ENCODE results near the gene OLFM1.
A peak's percentile ranks its signal among the peaks of the same experiment; 100 is the strongest.

Gene OLFM1

DNA sequence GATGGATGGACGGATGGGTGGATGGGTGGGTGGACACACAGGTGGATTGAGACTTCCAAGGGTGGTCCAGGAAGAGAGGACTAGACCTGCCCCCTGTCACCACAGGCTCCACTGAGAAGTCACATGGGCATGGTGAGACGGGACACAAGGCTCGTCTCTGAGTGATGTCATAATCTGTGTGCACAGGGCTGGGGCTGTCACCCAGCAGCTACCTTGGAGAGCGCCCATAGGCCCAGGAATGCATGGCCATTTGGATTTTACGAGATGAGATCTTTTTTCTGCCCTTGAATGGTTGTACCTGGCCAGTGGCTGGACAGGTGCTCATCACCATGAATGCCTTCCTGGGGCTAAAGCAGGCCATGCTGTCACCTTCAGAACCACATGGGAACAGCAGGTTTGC lies 3.1 kb downstream of the OLFM1 start:
- DNase-seq = no peak

DNA sequence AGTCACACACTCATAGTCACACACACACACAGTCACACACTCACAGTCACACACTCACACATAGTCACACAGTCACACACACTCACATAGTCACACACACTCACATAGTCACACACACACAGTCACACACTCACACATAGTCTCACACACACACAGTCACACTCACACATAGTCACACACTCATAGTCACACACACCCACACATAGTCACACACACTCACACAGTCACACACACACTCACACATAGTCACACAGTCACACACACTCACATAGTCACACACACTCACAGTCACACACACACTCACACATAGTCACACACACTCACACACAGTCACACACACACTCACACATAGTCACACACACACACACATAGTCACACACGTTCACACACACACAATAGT lies 4.1 kb downstream of the OLFM1 start:
- DNase-seq = no peak

DNA sequence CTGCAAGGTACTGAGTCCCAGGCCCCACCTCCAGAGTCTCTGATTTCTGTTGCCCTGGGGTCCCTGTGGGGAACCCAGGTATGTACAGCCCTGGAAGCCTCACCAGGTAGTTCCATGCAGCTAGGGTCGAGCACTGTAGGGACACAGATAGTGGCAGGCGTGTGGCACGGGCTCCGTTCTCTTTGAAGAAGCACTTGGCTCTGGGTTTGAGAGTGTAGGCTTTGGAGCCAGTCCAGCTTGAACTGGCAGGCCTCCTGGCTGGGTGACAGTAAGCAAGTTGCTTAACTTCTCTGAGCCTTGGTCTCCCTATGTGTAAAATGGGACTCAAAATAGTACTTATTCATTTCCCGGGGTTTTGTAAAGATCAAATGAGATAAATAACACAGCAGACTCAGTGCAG lies 5.6 kb downstream of the OLFM1 start:
- no peak for DNase-seq

DNA sequence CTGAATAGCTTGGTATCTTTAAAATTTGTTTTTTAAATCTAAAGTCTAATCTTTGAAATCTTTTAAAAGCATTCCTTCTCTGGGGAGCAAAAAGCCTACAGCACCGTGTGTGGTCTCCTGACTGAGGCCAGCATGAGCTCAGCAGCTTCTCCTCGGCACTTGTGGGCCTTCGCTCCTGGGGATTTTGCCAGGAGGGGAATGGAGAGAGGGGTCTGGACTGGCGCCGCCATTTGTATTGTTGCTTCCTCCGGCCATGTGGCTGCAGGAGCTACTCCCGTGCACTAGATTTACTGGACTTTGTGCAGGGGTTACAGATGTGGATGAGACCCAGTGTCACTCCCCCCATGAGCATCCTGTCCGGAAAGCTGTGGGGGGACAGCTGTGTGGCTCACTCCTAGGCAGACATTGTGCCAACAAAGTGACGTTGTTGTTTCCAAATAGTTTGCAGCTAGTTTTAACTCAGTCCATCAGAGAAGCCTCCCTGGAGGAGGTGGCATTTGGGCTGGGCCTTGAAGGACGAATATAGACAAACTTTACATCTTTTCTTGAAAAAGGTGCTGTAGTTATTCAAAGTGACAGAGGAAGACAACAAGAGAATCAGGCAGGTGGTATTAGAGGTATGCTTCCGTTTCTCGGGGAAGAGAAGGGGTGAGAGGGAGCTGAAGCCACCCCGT lies 6.6 kb downstream of the OLFM1 start:
- DNase-seq = no peak

DNA sequence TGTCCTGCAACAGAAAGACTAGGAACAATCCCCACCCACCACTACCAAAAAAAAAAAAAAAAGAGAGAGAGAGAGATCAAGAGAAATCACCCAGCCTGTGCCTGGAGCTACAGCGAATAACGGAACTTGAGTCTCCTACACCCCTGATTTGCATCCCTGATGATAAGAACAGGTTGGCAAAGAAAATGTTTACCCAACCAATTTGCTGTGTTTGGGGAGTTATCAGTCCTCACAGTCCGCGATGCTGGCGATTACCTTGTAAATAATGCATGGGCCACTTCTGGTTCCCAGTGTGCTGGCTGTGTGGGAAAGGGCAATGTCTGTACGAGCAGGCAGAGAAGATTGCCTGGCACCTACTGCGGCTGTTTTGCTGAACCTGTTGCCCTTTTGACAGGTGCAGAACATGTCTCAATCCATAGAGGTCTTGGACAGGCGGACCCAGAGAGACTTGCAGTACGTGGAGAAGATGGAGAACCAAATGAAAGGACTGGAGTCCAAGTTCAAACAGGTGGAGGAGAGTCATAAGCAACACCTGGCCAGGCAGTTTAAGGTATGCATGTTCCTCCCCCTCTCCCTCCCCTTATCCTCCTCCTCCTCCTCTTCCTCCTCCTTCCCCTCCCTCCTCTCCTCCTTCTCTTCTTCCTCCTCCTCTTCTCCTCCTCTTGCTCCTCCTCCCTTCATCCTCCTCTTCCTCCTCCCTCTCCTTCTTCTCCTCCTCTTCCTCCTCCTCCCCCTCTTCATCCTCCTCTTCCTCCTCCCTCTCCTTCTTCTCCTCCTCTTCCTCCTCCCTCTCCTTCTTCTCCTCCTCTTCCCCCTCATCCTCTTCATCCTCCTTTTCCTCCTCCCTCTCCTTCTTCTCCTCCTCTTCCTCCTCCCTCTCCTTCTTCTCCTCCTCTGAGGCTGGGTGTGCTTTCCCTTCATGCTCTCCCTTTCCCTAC lies 8.3 kb downstream of the OLFM1 start:
- DNase-seq = peak; percentile 56

DNA sequence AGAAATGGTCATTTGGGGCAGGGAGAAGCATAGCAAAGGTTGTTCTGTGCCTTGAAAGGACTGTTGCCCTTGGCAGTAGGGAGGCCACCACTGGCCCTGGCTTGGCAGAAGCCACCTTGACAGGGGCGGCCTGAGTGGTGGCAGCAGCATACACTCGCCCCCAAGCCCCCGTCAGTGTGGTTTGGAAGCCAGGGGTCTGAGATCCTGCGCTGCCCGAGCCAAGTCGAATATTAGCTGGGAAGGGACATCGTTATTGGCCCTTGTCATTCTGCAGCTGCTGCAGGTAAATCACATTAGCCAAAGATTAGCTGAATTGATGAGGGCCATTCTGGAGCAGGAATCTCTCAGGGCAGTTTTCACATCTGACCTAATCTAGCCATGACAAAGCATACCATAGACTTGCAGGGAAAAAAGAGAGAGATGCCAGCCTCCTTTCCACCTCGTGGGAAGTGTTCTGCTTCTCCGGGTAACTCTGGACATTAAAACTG lies 9.0 kb downstream of the OLFM1 start:
- no peak for DNase-seq

DNA sequence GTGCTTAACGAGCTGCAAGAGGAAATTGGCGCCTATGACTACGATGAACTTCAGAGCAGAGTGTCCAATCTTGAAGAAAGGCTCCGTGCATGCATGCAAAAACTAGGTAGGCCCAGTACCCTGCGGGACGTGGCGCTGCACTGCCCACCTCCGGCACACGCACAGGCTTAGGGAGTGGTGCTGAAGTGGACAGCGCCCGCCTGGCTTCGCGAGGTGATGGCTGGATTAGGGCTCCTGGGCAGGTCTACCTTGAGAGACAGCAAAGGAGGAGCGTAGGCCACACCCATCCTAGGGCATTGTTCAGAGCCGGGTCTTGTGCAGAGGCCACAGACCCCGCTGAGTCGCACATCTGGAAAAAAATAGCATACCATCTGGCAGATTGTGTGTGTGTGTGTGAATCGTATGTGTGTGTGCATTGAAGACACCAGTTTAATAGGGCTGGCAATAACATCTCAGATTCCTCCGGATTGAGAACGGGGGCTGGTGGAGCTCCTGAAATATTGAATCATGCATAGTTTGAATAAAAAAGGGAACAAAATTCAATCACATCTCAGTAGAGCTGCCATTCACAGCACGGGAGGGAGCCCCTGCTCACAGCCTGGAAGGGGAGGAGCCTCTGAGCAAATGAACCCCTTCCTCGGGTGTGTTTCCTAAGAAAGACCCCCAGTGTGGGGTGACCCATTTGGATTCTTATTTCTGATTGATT lies 11.1 kb downstream of the OLFM1 start:
- no peak for DNase-seq

DNA sequence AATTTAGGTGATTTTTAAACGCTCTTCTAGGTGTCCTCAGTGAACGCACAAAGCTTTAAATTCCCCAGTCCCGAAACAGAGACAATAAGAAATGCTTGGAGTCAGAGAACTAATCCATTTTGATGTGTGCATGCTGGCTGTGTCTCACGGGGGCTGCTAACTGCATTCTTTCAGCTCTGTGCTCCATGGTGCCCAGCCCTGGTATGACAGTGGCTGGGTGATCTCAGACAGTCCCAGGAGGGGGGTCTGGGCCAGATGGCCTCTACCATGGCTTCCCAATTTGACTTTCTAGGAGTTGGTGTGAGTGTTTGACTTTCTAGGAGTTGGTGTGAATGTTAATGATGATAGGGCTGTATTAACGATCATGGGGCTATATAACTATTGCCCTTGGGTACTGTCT lies 12.1 kb downstream of the OLFM1 start:
- DNase-seq = no peak

DNA sequence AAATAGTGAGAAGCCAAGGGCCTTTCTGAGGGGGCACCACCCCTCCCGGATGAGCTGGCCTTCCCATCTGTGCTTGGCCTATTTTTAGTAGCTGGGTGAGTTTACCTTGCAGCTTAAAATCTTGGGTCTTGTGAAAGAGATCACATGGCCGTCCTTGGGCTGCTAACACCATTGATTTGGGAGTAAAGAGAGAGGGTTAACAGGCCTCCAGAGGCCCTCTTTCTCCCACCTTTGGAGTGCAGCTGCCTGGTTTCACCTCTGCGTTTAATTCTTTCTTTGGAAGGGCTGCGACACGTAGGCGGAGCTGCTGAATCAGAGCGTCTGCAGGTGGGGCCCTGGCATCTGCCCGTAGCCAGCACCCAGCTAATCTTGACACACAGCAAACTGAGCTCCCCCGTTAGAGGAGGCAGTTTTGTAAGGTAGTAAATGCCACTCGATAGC lies 12.8 kb downstream of the OLFM1 start:
- DNase-seq = peak; percentile 53

DNA sequence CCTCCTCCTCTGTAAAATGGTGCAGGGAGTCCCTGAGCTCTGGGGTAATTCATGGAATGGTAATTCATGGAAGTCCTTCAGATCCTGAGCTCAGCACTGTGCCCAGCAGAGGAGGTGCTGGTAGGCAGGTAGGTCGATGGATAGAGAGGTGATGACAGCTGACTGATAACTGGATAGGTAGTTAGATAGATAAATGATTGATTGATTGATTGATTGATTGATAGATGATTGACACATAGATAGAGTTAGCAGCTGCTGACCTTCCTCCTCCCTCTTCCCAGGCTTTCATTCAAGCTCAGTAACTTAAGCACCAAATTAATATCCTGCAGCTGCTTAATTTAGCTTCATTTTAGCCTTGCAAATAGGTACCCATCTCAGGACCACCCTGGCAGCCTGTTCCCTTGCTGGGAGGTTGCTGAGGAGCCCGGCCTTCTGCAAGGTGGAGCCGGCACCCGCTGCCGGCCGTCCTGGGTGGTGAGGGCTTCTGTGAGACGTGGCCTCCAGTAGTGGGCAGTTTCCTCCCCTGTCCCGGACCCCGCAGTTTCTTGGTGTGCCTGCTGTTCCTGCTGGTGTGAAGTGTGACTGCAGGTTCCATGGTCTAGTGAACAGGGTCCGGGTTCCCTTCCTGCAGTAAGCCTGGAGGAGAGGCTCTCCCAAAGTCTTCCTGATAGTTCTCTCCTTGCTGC lies 13.4 kb downstream of the OLFM1 start:
- DNase-seq = no peak

DNA sequence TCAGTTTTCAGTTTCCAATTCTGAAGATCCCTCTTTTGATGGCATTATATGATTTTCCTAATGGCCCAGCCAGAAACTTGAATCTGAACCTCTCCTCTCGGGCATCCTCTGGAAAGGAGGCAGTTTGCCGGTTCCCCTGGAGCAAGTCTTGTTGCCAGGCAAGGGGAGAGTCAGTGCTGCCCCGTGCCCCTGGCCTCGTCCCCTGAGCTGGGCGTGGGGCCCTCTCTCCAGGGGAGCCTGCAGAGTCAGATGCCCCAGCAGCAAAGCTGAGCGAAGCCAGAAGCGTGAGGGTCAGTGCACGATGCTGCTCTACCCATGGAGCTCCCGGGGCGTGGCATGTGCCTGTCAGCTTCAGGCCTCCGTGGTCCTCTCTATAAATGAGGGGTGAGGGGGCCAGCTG lies 14.0 kb downstream of the OLFM1 start:
- no peak for DNase-seq

DNA sequence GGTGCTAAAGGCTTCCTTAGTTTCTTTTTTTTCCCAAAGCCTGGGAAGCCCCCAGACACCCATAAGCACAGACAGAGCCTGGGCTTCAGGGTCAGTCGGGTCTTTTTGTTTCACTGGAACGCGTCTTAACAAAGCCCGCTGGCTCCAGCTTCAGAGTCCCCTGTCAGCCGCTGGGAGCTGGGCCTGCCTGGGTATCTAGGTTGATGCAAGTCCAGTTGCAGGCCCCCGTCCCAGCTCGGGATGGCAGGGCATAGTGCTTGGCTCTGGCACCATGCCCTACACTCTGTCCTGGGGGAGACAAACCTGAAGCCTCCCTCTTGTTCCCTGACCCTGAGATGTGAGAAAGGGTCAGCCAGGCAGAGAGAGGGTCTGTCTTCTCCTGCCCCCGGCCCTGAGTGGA lies 14.5 kb downstream of the OLFM1 start:
- no peak for DNase-seq

DNA sequence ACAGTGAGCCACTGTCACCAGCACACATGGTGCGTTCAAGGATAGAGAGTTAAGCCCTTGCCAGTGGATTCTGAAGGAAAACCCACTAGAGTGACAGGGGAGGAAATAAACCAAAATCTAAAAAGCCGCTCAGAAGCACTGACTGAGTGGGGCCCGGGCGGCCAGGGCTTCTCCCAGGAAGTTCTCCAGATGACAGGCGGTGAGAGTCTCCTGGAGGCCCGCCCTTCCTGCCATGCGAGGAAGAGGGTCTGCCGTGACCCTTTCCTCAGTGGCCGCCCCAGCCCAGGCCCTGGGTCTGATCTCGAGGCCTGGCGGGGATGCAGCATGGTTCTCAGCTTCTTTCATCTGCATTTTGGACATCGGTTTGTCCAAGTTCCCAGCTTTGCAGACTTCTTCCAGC lies 14.9 kb downstream of the OLFM1 start:
- DNase-seq = no peak

DNA sequence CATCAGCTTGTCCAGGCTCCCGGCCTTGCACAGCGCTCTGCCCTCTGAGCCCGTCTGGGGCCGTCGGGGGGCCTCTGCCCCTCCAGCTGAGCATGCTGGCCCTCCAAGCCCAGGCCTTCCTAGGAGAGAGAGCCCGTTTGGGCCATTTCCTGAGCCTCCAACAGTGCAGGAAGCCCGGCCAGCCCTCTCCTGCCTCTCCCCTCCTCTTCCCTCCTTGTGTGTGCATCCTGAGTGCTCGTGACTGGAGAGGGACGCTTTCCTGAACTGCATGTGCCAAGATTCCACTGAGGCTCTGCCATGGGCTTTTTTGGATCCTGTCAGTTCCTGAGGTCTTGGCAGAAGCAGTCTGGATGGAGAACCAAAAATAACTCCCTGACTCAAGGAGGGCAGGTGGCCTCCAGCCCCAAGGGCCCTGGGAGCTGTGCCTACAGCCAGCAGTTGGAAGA lies 15.6 kb downstream of the OLFM1 start:
- no peak for DNase-seq

DNA sequence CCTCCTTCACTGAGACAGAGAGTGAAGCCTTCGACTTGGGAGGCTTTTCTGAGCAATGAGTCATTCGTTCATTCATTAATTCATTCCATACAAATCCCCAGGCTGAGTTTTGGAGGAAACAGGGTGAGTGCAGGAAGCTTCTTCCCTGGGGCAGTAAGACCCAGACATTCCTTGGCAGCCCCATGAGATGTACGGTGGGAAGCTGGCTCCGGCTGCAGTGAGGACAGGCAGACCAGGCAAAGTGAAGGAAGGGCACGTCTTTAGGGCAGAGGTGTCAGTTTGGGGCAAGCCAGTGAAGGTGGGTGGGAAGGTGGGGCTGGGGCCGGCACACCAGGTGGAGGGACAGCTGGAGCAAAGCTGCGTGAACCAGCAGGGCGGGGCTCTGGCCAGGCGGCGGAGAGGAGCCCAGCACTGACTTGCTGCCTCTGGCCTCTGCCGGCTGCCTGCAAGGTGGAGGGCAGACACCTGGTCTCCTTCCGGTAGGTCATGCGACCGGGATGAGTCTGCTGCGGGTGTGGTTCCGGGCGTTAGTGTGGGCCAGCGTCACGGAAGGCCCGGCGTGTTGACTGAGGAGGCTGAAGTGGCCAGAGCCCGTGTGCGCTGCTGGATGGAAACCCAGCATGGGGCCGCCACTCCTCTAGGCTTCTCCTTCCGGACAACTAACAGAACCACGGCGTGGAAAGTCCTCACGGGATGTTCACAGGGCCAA lies 16.6 kb downstream of the OLFM1 start:
- DNase-seq = no peak

DNA sequence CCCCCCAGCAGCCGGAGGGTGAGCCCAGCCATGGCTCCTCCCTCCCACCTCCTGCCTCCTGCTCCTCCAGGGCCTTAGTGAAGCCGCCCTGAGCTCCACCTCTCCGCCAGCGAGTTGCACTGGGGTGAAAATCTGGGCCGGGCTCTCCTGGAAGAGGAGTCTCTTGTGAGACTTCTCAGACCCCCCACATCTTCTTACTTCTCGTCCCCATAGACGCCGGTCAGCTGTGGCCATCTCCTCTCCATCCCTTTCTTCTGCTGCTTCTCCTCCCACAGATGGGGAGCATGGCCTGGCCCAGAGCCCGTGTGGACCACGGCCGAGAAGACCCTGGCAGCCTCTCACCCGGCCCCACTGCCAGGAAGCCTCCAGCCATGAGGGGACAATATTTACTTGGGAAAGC lies 17.3 kb downstream of the OLFM1 start:
- DNase-seq = no peak

DNA sequence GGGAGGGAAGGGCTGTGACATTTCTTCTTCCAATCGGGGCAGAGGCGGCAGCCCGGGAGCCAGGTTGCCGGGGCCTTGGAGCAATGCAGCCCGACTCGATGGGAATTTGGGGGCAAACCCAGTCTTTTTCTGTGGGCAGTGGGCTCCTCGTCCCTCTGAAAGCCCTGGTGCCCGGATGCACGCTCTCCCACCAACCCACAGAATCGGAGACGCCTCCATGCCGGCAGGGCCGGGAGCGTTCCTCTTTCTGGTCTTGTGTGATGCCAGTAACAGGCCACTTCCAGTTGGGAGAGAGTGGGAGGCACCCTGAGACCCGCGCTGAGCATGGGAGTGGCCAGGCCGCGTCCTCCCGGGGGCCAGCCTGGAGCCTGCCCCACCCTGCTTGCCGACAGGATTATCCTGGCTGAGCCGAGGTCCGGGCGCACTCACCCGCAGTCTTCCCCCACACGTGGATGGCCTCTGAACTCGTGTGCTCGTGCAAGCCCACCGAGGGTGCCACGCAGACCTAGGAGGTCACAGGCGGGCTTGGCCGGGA lies 17.8 kb downstream of the OLFM1 start:
- no peak for DNase-seq

DNA sequence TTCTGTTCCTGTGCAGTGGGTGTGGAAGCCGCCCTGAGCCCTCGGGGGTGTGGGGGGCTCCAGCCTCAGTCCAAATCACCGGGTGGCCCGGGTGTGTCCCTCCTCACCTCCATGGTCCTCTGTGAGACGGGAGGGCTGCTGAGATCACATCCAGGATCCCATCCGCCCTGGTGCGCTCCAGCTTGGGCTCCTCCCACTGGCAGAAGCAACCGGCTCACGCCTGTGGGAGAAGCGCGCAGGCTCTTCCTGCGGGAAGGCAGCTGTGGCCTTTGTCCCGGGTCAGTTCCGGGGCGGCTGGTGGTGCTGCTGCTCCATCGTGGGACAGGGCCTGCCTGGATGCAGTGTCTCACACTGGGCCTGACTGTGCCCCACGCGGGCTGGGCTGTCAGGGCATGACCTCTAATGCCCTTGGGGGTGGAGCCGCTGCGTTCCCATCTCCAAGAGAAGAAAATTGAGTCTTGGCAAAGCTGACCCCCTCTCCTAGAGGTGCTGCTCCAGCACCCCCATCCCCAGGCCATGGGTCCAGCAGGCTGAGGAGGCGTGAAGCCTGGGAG lies 18.5 kb downstream of the OLFM1 start:
- no peak for DNase-seq

DNA sequence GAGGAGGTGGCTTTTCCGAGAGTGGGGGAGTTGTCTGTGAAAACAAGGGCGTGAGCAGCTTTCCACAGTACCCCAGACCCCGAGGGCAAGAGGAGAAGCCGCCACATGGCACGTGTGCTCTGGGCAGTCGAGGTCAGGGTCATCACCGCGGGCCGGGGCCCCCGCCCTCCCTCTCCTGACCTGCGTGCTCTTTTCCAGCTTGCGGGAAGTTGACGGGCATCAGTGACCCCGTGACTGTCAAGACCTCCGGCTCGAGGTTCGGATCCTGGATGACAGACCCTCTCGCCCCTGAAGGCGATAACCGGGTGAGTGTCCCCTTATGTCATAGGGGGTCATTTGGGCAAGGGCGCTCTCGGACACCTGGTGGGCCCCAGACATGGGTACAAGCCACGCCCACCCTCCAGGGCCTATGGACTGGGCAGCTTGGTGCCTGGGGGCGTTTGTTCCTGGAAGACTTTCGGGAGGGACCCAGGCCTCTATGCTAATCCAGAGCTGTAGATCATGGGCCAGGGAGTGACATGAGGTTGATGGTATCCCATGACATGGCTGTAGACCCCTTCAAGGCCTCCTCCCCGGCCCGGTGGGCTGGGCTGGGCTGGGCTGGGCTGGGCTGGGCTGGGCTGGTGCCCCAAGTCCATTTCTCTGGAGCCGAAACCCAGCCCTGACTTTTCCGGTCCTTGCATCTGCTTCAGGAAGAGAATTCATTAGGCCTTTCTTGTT lies 19.2 kb downstream of the OLFM1 start:
- DNase-seq = no peak

DNA sequence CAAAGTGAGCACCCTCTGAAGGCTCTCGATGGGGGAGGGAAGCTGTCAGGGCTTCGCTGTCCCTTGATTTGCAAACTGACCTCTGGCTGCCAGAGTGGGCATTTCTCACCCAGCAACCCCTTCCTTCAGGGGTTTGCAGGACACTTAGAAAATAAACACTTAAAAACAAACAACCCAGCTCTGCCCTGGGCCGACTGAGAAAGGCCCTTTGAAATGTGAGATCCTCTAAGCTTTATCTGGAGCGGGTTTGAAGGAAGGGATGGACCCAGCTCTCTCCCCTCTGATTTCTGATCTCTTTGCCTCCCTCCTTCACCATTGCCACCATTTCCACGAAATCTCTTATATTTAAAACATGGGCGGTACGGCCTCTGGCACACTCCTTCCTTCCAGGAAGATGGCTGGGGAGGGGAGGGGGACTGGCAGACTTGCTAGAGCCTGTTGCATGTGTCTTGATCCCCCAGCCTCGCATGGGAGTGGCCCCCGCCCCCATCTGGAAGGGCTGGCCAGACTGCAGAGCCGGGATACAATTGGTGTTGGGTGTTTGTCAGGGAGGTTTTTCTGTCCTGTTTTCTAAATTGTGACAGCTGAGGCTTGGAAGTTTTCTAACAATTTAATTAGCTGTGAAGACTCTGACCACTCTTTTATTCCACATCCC lies 20.2 kb downstream of the OLFM1 start:
- no peak for DNase-seq
